HepG2 (cell line): ENCODE measurements around the gene AP3B2. TPM values are rescaled to one million over a fixed set of nuclear protein-coding genes. Genes with fewer than 3 reads are reported as not detected.

ENCODE experiments used
- CENPT ChIP-seq: sonication (generic); formaldehyde crosslinking; IDR thresholded peaks from 2 replicates; pipeline ENCODE4 v1.8.0; 2022; ENCODE audit warnings: low read depth, mild to moderate bottlenecking, moderate library complexity, missing genetic modification reagents
- CREB1 ChIP-seq, 2 experiments: fragments of 450-650 bp in 1 of 2; IDR thresholded peaks; 2 replicates each; pipeline ENCODE4 v1.6.1; 2016 to 2017; ENCODE audit warnings: control low read depth in 1 of 2, mild to moderate bottlenecking in 1 of 2, missing compliant biosample characterization in 1 of 2, missing genetic modification characterization in 1 of 2
- DMTF1 ChIP-seq: sonication (generic); formaldehyde crosslinking; IDR thresholded peaks from 2 replicates; pipeline ENCODE4 v1.4.0; 2020; ENCODE audit warnings: mild to moderate bottlenecking, missing genetic modification reagents
- ELF1 ChIP-seq: sonication (generic); formaldehyde crosslinking; IDR thresholded peaks from 2 replicates; pipeline ENCODE4 v1.4.0; 2020; ENCODE audit warnings: missing genetic modification reagents
- ESRRA ChIP-seq: sonication (generic); formaldehyde crosslinking; IDR thresholded peaks from 2 replicates; pipeline ENCODE4 v1.5.1; 2020; ENCODE audit warnings: mild to moderate bottlenecking, low read depth, missing genetic modification reagents
- FLYWCH1 ChIP-seq: sonication (generic); formaldehyde crosslinking; IDR thresholded peaks from 2 replicates; pipeline ENCODE4 v1.8.1; 2023; ENCODE audit warnings: mild to moderate bottlenecking, missing genetic modification reagents
- GABPB1 ChIP-seq: IDR thresholded peaks from 2 replicates; pipeline ENCODE4 v1.6.1; 2016; ENCODE audit warnings: mild to moderate bottlenecking, missing genetic modification reagents, moderate library complexity, missing compliant biosample characterization
- HMGXB4 ChIP-seq, 2 experiments: sonication (generic) in 1 of 2; formaldehyde crosslinking in 1 of 2; IDR thresholded peaks; 2 replicates each; pipeline versions ENCODE4 v1.4.0 to v1.6.1; 2018 to 2020; ENCODE audit warnings: missing genetic modification reagents in 2 of 2, borderline replicate concordance in 1 of 2, low read depth in 1 of 2, mild to moderate bottlenecking in 1 of 2, missing biosample characterization in 1 of 2
- LRRFIP1 ChIP-seq: sonication (generic); formaldehyde crosslinking; conservative IDR thresholded peaks from 2 replicates; pipeline ENCODE4 v1.4.0; 2020; ENCODE audit warnings: missing genetic modification reagents
- NBN ChIP-seq: fragments of 450-650 bp; conservative IDR thresholded peaks from 2 replicates; pipeline ENCODE4 v1.6.1; 2017
- POLR2AphosphoS5 ChIP-seq: IDR thresholded peaks from 2 replicates; pipeline ENCODE4 v1.6.1; 2012; ENCODE audit warnings: low read depth, low read length
- PRPF4 ChIP-seq: fragments of 200-400 bp; formaldehyde crosslinking; IDR thresholded peaks from 2 replicates; pipeline ENCODE4 v1.6.1; 2016; ENCODE audit warnings: low read length, low read depth; ENCODE audit not compliant: poor library complexity, severe bottlenecking
- ZBTB8A ChIP-seq: sonication (generic); formaldehyde crosslinking; IDR thresholded peaks from 2 replicates; pipeline ENCODE4 v1.4.0; 2020; ENCODE audit warnings: mild to moderate bottlenecking, low read depth, missing genetic modification reagents, borderline replicate concordance
- ZC3H4 ChIP-seq: sonication (generic); formaldehyde crosslinking; IDR thresholded peaks from 2 replicates; pipeline ENCODE4 v1.4.0; 2020; ENCODE audit warnings: missing genetic modification reagents, borderline replicate concordance
- ZNF101 ChIP-seq: sonication (generic); formaldehyde crosslinking; IDR thresholded peaks from 2 replicates; pipeline ENCODE4 v1.4.0; 2020; ENCODE audit warnings: mild to moderate bottlenecking, low read depth, missing genetic modification reagents, borderline replicate concordance
- ZNF224 ChIP-seq: sonication (generic); formaldehyde crosslinking; IDR thresholded peaks from 2 replicates; pipeline ENCODE4 v1.5.0; 2020; ENCODE audit warnings: mild to moderate bottlenecking, missing genetic modification reagents
- ZNF225 ChIP-seq: sonication (generic); formaldehyde crosslinking; IDR thresholded peaks from 2 replicates; pipeline ENCODE4 v1.4.0; 2020; ENCODE audit warnings: mild to moderate bottlenecking, missing genetic modification reagents
- ZNF513 ChIP-seq: sonication (generic); formaldehyde crosslinking; conservative IDR thresholded peaks from 2 replicates; pipeline ENCODE4 v1.5.0; 2020; ENCODE audit warnings: missing genetic modification reagents
- ZNF629 ChIP-seq: sonication (generic); formaldehyde crosslinking; conservative IDR thresholded peaks from 2 replicates; pipeline ENCODE4 v1.5.0; 2020; ENCODE audit warnings: missing genetic modification reagents
- ZNF674 ChIP-seq: sonication (generic); formaldehyde crosslinking; IDR thresholded peaks from 2 replicates; pipeline ENCODE4 v1.5.0; 2020; ENCODE audit warnings: low read depth, mild to moderate bottlenecking, missing genetic modification reagents
- ZNF777 ChIP-seq: sonication (generic); formaldehyde crosslinking; IDR thresholded peaks from 2 replicates; pipeline ENCODE4 v1.4.0; 2020; ENCODE audit warnings: missing genetic modification reagents
- polyA plus RNA-seq, 8 experiments: library from polyadenylated mRNA; depleted of rRNA in 3 of 8; stranded (reverse) in 7 of 8; unstranded in 1 of 8; fragments of >200 nt; fragmentation: Illumina TruSeq in 4 of 8; extraction: Trizol in 4 of 8; gene quantifications; 2 replicates each; pipeline versions ENCODE4 v1.2.1 to v1.2.3, GENCODE V29; 2011 to 2016; ENCODE audit warnings: low read depth in 4 of 8, missing spikeins in 1 of 8, mixed read lengths in 1 of 8; ENCODE audit not compliant: insufficient read depth in 1 of 8
- total RNA-seq, 5 experiments: library from RNA; depleted of rRNA; stranded (reverse); fragments of >200 nt; fragmentation: Illumina TruSeq; extraction: Trizol; gene quantifications; 2 replicates each; pipeline ENCODE4 v1.2.3, GENCODE V29; 2016; ENCODE audit warnings: low read depth in 1 of 5

AP3B2 gene
- total and polyA plus RNA-seq, 2 of the 13 experiments (the other 11 are each of a cell fraction or from before 2014, with no cell fraction given), result not detected

GRCh38 chr15:82749951-82750830 lies 40.5 kb upstream of the AP3B2 start (continued):
- TF ChIP-seq POLR2AphosphoS5 (peak; percentile 97), DMTF1 (CRISPR knock-in tag) (no peak), ELF1 (peak; percentile 86), ZNF629 (CRISPR knock-in tag) (no peak), PRPF4 (no peak), ZNF224 (CRISPR knock-in tag) (no peak; the same call in 1 of the 2 replicates), ZNF225 (CRISPR knock-in tag) (0 out of 2 replicates have a peak, but pooled peaks have one; percentile 60), ZNF101 (no peak), NBN (no peak), ESRRA (no peak), ZC3H4 (CRISPR knock-in tag) (no peak), GABPB1 (CRISPR knock-in tag) (peak; percentile 98), FLYWCH1 (CRISPR knock-in tag) (no peak), ZNF513 (CRISPR knock-in tag) (no peak), ZNF674 (CRISPR knock-in tag) (no peak), ZNF777 (peak; percentile 33; the same call in 1 of the 2 replicates), CENPT (no peak), CREB1 (IDR thresholded peaks at IDR 0.05) (peak; percentile 46; the same call in 1 of the 2 replicates), CREB1 (CRISPR knock-in tag; IDR thresholded peaks at IDR 0.05) (peak; percentile 94), LRRFIP1 (CRISPR knock-in tag) (no peak), HMGXB4 (CRISPR knock-in tag; IDR thresholded peaks at IDR 0.05; ENCODE audit: borderline replicate concordance in 1 of 2, low read depth in 1 of 2) (peak; percentile 43 to 84; a peak in 1 of 4 replicates), ZBTB8A (CRISPR knock-in tag) (no peak)
